NCI-H2081 treated with DMSO at 0.1 percent for 48 hours (cell line): ENCODE results near the gene SETD7.

Experiments
- DNase-seq: peaks from one replicate; lab custom pipeline; 2025; lab: John Stamatoyannopoulos, UW

SETD7 gene

GRCh38 chr4:139550724-139551429 lies 5.1 kb downstream of the SETD7 start:
- no peak for DNase-seq

GRCh38 chr4:139547979-139548378 lies 8.0 kb downstream of the SETD7 start:
- DNase-seq = no peak

DNA sequence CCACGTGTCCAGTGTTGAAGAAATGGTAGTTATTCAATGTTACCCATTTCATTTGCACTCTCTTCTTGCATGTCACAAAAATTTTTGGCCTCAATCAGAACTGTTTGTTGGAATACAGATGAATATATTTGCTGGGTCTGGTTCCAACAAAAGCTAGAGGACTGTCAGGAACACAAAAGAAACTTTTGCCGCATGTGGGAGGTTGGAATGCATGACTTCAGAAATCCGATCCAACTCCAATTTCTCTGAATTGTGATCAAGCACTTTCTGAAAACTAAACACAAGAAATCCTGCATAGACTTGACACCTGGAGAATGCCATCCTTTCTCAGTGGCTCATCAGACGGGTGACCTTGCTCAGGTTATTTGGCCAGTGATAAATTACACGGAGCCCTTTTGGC lies 15.4 kb downstream of the SETD7 start:
- no peak for DNase-seq

DNA sequence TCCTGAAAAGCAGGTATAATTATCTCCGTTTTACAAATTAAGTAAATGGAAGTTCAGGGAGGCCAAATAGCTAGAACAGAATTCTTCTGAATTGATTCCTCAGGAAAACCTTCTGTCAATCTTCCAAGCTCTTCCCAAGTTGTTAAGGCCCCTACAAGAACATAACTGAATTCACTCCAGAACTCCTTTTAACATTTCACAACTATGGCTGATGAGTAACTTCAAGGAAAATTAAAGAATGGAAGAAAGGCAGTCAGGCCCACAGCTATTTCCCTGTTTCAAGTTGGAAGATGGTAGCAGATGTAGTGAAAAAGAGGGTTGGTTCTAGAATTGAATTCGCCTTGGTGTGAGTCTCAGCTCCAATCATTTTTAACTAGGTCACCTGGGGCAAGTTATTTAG lies 15.9 kb downstream of the SETD7 start:
- no peak for DNase-seq

GRCh38 chr4:139537292-139537691 lies 18.7 kb downstream of the SETD7 start:
- no peak for DNase-seq

DNA sequence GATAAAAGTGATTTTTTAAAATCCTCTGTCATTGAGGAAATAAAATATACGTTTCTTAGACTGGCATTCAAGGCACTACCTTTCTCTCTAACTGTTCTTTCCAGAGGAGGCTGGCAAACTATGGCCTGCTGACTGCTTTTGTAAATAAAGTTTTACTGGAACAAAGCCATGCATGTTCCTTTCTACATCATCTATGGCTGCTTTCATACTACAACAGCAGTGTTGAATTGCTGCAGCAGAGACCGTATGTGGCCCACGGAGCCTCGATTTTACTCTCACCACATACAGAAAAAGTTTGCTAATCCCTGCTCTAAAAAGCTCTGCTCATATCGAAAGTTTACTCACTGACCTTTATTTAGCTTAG lies 20.2 kb downstream of the SETD7 start:
- no peak for DNase-seq

DNA sequence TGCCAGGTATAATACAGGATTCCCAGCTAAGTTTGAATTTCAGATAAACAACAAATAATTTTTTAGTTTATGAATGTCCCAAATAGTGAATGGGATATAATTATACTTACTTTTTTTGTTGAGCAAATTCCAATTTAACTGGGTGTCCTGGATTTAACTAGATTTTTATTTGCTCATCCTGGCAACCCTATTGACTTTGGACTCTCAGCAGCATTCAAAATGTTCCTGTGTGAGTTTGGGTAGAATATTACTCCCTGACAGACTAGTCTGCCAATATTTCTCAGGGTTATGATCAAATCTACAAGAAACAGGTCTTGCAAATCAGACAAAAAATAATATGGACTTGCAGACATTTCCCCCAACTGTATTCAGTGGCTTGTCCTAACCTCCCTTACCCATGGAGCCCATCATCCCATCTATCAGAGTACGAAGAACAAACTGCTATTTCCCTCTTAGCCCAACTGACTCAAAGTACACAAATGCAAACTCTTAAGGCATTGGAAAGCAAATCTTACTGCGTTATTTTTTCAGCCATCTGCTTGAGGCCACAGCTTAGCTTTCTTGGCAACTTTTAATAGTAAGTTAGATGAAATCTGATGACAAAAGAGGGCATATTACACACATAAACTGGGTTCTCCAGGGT lies 20.7 kb downstream of the SETD7 start:
- DNase-seq = no peak

DNA sequence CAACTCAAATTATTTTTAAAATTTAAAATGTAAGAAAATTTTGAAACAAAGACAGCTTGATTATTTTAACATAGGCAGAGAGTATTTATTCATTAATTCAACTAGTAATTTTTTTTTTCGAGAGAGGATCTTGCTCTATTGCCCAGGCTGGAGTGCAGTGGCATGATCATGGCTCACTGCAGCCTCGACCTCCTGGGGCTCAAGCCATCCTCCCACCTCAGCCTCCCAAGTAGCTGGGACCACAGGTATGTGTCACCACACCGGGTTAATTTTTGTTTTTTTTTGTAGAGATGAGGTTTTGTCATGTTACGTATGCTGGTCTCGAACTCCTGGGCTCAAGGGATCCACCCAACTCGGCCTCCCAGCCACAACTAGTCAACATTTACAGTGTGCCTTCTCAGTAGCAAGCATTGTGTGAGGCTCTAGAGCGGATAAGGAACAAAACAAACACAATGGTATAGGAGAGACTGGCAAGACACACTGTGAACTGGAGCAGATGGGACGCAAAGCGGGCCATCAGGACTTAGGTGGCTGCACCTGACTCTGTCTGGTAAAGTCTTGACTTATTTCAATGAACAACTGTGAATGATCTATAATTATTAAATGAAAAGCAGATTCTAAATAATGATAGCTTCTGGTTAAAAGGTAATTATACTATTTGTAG lies 21.6 kb downstream of the SETD7 start:
- no peak for DNase-seq

DNA sequence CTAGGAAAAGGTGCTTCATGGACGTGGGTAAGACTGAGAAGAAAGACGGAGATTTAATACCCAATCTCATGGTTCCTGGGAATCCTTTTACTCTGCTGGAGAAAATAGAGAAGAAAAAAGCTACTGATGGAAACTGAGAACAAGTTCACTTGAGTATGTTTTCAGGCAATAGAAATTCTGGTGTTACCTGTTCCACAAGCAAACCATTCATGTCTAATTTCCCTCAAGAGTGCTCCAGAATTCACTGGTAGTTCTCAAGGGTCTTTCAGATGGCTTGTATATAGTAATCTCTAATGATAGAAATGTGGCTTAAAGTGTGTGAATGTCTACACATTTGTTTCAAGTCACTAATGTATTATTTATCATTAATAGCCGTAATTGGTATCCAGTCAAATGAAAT lies 22.5 kb downstream of the SETD7 start:
- no peak for DNase-seq

GRCh38 chr4:139532947-139533346 lies 23.1 kb downstream of the SETD7 start:
- DNase-seq = no peak

- DNase-seq = no peak
Observed at GRCh38 chr4:139530833-139531427, 25.1 kb downstream of the SETD7 start.

DNA sequence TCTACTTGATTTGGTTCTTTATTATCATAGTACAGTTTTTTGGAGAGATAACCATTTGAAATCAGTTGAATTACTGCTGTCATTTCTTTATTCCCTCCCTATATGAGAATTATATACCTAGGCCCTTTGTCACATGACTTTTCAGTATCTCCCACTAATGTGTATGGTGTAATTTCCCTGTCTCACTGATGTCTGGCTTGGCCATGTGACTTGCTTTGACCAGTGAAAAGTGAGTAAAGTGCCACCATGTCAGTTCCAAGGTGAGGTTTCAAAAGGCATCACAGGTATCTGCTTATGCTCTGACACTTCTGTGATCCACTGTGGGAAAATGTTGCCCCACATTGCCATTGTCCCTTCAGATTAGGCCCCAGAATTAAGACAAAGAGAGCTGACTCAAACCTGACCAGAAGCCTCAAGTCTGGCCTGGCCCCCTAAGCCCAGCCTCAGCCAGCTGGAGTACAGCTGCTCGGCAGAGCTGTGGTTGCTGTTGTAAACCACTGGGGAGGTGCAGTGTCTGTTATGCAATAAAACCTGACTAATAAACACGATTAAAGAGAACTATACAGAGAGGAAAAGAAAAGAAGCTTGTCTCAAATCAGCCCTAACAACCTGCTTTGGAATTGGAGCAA lies 27.5 kb downstream of the SETD7 start:
- no peak for DNase-seq

DNA sequence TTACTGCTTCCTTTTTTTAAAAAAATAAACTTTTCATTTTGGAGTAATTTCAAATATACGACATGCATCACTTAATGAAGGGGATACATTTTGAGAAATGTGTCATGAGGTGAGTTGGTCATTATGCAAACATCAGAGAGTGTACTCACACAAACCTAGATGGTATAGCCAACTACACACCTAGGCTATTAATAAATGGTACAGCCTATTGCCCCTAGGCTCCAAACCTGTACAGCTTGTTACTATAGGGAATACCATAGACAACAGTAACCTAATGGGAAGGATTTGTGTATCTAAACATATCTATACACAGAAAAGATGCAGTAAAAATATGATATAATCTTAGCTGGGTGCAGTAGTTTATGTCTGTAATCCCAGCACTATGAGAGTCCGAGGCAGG lies 29.1 kb downstream of the SETD7 start:
- no peak for DNase-seq

DNA sequence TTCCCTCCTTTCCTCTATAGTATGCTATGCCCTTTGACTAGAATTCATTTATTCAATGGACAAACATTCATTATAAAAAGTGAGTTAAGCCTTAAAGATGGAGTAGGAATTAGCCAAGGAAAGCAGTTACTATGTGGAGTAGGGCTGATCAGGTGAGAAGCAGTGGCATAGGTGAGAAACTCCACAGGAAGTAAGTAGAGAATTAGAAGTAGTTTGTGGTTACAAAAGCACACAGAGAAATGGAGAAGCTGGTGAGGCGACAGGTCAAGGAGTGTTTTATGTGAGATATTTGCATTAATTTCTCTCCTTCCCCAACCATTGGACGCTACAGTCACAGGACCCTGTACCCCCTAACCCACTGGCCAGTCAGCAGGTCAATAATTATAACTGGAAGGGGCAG lies 30.6 kb downstream of the SETD7 start:
- DNase-seq = no peak

DNA sequence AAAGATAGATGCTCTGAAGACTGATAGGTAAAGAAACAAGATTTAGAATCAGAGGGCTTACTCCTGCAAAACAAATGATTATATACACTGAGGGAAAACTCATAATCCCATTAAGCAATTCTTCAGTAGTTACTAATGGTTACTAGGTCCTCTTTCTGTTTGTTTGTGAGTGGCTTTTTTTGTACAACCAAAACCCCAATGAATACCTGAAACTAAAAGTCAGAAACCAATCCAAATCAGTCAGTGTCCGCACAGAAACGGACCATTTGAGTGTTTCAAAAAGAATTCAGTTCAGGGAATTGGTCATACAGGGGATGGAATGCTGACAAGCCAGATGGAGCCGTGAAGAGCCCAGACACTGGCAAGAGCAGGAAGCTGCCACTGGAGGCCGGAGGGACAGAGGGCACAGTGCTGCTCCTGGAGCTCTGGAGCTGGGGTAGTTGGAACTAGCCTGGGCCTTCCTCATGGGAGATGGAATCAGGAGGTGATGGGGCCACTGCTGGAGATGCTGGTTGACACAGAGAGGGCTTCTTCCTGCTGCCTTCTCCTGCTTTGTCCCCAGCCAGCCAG lies 31.9 kb downstream of the SETD7 start:
- no peak for DNase-seq

- no peak for DNase-seq
Observed at GRCh38 chr4:139523076-139523475, 32.9 kb downstream of the SETD7 start.

DNA sequence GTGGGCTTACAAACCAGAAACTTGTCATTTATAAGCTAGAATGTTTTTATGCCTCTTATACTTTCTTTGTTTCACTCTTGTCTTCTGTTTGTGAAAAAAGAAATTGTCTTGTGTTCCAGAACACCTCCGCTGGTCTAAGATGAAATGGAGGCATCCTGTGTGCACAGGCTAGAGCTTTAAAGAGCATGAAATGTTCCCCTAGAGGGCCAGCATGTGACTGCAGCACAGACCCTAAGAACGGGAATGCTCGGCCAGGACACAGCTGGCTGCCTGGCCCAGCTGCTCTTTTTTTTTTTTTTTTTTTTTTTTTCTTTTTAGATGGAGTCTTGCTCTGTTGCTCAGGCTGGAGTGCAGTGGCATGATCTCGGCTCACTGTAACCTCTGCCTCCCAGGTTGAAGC lies 33.6 kb downstream of the SETD7 start:
- DNase-seq = no peak

DNA sequence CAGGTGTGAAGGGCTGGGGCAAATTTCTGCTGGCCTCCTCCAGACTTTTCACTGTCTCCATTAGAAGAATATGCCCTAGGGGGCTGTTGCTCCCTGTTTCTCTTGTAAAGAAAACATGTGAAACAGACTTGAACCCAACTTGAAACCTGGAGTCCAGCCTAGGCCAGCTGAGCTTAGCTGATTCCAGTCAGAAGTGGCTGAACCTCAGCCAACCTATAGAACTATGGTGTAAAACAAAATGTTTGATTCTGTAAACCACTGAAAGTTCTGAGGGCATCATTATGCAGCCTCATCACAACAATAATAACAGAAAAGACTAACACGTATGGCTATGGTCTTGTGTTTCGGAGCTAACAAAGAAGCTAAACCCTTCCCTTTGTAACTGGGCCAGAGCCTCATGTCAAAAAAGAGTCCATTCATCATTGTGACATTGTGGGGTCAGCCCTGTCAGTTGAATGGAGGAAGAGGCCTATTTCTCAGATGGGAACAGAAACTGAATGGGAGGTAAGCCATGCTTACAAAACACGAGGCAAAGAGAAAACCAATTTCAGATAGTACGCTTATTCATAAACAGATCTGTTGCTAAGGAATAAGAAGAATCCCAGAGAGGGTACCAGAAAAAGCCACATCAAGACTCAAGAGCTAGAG lies 34.1 kb downstream of the SETD7 start:
- DNase-seq = no peak

- no peak for DNase-seq
Observed at GRCh38 chr4:139515531-139515958, 40.5 kb downstream of the SETD7 start.

DNA sequence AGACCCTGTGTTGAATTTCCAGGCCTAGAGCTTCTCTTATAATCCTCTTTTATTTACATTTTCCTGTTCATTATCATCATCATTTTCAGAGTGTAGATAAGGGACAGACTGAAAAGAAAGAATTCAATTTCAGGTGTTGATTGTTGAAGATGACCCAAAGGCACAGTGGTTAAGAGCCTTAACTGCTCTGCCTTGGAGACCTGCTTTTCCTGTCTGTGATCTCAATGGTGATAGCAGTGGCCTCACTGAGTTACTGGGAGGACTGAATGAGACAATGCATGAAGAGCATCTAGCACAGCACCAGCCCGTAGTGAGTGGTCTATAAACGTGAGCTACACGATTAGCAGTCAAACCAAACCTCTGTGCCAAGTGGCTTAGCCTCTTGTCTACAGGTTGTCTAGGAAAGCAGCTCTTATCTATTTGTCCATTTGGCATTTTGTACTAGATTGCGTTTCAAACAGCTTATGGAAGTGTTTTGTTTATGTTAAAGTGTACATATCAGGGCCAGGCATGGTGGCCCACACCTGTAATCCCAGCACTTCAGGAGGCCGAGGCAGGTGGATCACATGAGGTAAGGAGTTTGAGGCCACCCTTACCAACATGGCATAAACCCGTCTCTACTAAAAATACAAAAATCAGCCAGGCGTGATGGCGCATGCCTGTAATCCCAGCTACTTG lies 41.5 kb downstream of the SETD7 start:
- no peak for DNase-seq

DNA sequence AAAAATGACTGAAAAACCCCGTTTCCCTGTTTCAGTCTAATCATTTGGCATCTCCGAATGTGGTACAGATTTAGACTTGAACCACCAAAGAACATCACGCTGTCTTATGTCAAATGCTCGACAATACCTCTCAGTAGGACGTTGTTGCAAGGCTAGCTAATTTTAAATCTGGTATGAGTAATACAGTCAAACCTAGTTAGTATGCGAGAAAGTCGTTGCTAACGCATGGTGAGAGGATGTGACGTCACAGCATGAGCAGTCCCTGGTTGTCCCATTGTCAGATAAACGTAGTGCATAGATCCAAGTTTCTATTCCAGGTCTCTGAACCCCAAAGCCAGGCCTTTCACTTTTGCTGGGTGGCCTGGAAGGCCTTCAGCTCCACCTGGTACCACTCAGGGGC lies 44.7 kb downstream of the SETD7 start:
- no peak for DNase-seq
